Nucleus accumbens (tissue), 56 donors: ENCODE data around the gene SUGCT.
"Not testable (repeated sequence)": the region's sequence is repeated elsewhere in the genome, so short reads cannot be mapped to it uniquely, and the experiment has no call there.

Experiments used
- DNase-seq, 56 donors: peaks; one replicate each; lab custom pipeline; 2025; lab: John Stamatoyannopoulos, UW

SUGCT gene

GRCh38 chr7:40644454-40645188 lies 509.8 kb downstream of the SUGCT start:
- no peak for DNase-seq

- DNase-seq = no peak
Measured at GRCh38 chr7:40645197-40645596, 510.4 kb downstream of the SUGCT start.

GRCh38 chr7:40646717-40647116 lies 511.9 kb downstream of the SUGCT start:
- peak in 2 of 56 donors; percentile 4 to 19 for DNase-seq

DNA sequence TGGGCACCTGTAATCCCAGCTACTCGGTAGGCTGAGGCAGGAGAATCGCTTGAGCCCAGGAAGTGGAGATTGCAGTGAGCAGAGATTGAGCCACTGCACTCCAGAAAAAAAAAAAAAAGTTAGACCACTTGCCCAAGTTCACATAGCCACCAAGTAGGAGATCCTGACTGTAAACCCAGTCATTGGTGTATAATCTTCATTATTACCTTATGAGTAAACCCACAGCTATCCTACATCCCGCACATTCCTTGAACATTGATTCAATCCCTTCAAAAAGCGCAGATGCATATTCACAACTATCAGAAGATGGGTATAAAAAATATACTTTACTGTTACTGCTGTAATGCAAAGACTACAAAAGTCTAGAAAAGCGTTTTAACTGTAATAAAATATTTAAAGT lies 512.9 kb downstream of the SUGCT start:
- DNase-seq = no peak

DNA sequence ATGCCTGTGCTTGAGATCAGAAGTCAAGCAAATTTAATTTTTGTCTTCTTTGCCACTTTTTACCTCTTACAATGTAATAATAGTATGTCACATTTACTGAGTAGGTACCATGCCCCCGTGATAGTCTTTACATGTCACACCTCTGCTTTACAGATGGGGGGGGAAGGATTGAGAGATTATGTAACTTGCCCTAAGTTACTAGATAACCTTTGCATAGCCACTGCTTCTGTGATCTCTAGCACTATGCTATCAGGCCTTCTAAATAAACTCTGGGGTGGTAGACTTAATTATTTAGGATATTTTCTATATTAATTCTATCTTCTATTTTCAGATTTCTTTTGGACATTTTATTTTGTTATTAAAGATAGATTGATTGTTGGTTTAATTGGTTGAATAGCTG lies 514.4 kb downstream of the SUGCT start:
- no peak for DNase-seq

DNA sequence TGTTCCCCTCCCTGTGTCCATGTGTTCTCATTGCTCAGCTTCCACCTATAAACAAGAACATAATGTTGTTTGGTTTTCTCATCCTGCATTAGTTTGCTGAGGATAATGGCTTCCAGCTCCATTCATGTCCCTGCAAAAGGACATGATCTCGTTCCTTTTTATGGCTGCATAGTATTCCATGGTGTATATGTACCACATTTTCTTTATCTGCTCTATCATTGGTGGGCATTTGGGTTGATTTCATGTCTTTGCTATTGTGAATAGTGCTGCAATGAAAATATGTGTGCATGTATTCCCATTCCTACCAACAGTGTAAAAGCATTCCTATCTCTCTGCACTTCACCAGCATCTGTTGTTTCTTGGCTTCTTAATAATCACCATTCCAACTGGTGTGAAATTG lies 516.1 kb downstream of the SUGCT start:
- not testable (repeated sequence) for DNase-seq

DNA sequence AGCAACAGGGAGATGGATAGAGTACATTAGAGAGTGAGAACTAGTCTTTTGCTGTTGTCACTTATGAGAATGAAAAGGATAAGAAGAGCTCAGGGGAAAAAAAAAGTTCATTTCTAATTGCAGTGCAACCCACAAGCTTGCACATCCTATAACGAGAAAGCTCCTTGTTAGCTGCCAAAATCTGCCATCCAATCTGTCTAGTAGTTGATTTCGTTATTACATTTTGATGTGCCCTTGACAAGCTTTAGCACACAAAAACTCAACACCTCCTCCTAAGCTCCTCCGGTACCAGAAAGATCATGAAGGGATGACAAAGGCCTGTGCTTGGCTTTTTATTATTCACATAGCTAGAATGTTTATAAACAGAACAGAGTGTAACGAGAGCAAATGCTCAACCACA lies 519.4 kb downstream of the SUGCT start:
- DNase-seq = peak in 3 of 56 donors; percentile 14 to 21 (median 18)

- no peak for DNase-seq
Measured at GRCh38 chr7:40655426-40655825, 520.6 kb downstream of the SUGCT start.

DNA sequence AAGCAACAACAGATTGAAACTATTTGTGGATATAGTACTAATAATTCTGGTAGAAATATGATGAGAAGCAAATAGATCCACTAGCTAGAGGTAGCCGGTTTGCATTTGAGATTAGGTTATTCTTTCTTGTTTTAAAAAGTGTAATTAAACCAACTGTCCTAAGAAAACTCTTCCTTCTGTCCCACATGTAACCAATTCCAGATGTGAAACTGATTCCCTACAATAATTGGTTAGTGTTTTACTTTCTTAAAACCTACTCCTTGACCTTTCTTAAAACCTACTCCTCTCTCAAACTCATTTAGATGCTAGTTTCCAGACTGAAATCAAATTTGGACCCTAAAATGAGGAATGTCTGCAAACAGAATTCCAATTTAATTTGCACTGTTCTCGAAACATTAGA lies 521.5 kb downstream of the SUGCT start:
- DNase-seq = no peak

DNA sequence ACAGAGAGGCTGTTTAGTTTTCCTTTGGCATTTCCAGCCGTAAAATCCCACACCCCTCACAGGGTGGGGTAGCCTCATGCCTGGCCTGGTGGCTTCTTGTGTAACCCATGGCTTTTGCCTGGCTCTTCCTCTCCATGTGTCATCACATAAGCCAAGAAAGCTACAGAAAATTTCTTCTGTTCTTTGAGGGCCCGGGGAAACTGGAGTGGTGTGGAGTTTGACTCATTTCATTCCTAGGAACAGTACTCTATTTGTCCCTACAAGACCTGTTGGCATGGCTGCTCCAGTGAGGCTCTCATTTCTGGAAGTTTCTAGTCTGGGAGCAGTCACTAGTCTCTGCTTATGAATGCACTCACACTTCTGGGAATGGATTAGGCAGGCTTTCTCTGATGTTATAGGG lies 523.9 kb downstream of the SUGCT start:
- peak in 1 of 56 donors; percentile 20 for DNase-seq

DNA sequence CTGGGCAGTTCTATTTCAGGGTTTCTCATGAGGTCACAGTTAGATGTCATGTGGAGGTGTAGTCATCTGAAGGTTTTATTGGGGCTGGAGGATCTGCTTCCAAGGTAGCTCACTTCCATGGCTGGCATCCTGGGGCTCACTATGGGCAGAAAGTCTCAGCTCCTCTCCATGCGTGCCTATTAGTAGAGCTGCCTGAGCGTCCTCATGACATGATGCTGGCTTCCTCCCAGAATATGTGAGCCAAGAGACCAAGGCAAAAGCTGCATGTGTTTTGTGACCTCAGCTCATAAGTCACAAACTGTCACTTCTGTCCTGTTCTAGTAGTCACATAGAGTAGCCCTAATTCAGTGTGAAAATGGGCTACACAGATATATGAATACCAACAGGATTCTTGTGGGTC lies 524.4 kb downstream of the SUGCT start:
- peak in 1 of 56 donors; percentile 41 for DNase-seq

DNA sequence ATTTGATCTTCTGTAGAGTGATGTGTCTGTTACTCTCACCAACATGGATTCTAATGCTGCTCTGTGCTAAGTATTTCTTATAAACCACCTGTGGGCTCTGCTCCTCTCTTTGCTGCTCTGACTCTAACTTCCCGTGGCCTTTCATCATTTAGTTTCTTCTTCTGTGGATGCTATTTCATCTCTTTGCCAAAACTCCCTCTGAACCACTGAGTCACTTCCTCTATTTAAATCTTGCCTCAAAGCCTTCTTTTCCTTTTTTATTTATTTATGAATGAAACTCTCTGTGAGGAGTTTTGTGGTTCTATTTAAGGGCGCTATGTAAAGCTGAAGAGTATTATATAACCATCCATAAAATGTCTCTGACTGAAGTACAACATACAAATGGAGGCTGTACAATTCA lies 538.5 kb downstream of the SUGCT start:
- no peak for DNase-seq

- no peak for DNase-seq
Measured at GRCh38 chr7:40674316-40674715, 539.5 kb downstream of the SUGCT start.

DNA sequence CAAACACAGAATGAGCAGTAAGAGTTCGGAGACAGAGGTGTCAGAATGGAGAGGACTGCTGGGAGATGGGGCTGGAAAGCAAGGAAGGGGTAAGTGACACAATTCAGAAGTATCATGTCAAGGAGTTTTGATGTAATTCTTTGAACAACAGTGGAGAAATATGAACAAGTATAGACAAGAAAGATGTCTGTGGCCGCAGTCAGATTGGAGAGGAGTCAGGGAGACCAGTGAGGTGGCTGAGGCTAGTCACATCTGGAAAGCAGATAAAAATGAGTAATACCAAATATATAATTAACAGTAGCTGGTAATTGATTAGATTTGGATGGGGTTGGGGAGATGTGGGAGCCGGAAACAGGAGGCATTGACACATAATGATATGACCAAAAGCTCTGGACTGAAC lies 540.9 kb downstream of the SUGCT start:
- no peak for DNase-seq

- DNase-seq = no peak
Measured at GRCh38 chr7:40676221-40676620, 541.4 kb downstream of the SUGCT start.

DNA sequence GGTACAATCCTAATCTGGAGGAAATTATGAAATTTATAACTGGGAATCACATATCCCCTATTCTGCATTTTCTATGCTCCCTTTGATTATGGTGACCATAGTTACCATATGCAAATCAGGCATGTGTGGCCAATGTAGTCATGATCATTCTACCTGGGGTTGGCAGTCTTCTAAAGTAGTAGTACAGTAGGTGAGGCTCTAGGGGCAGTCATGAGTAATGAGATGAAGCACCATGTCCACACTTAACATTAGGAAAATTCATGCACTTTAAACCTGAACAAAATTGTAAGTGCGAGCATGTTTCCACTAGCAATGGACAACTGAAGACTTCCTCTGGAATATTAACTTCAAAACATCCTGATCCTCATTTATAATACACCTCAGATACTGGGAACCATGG lies 545.9 kb downstream of the SUGCT start:
- no peak for DNase-seq

- no peak for DNase-seq
Measured at GRCh38 chr7:40682696-40683095, 547.9 kb downstream of the SUGCT start.

DNA sequence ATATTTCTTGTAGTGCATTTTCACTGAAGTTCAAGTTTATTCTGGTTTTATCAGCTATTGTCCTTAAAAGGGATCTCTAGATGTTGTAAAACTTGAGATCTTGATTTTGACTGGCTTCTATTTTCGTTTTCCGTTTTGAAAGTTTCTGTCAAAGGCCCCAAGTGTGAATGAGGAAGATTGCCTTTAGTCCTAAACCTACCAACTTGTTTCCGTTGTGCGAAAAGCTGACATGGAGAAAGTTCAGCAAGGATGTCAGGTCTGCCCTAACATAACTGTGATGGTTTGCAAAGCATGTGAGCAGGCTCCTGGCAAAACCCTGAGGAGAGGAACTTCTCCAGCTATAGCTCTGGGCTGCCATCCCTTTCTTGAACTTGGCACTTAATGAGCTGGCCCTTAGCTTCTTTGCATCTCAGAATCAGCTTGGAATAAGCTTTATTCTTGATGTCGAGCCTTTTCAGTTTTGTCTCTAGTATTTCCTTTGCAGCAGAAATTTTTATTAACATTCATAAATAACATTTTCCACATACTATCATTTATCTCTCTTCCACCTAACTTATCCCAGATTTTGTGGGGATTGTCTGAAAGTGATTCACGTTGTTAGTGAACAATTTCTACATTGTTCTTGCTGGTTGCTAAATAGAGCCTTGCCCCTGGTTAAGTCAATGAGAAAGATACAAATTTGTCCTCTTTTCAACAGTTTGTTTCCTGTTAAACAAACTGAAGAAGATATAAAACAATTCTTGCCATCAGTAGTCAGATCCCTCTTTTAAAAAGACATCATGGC lies 559.4 kb downstream of the SUGCT start:
- DNase-seq = no peak

DNA sequence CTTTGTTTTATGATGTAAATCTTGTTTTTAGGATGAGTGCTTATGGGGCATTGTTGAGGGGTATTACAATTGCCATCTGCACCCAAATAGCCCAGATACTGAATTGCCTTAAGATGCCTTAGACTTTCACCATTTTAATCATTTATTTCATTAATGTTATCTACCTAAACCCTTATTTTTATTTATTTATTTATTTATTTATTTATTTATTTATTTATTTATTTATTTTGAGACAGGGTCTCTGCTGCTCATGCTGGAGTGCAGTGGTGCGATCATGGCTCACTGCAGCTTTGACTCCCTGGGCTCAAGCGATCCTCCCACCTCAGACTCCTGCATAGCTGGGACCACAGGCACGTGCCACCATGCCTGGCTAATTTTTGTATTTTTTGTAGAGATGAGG lies 560.2 kb downstream of the SUGCT start:
- DNase-seq = no peak

- no peak for DNase-seq
Measured at GRCh38 chr7:40697653-40698052, 562.8 kb downstream of the SUGCT start.

DNA sequence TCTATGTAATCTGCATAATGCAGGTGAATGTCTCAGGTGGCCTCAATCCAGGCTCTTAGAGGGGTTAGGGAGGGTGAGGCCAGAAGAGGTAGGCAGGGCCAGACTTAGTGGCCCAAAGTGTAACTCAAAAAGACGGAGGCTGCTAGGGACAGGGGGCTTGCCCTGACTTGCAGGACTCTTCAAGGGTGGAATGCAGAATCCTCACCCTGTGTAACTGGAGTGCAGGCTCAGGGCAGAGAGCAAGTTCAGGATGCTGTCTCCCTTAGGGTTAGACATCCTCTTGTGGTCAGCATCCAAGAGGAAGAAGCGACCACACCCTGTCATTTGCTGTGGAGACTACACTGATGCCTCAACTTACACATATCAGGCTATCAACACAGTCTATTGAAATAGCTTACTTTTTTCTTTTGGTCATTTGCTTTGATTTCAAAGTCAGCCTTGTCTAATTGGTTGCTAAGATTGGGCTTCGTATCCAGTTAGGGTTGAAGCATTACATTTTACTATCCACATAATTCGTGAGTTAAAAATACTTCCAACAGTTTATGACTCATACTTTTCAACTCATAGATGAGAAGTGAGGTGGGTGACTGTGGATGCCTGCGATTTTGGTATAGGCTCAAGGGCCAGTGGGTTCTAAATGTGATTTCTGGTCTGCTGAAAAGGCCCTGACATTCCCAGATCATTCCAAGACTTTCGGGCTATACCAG lies 563.6 kb downstream of the SUGCT start:
- DNase-seq = peak in 2 of 56 donors; percentile 0 to 13

GRCh38 chr7:40698921-40699260 lies 564.1 kb downstream of the SUGCT start:
- peak in 1 of 56 donors; percentile 13 for DNase-seq
